Activated naive CD4-positive, alpha-beta T cell treated with anti-CD3 and anti-CD28 coated beads for 36 hours (primary cell): ENCODE data around the gene RHBDF2. TPM values are rescaled to one million over a fixed set of nuclear protein-coding genes. Genes with fewer than 3 reads are reported as not detected.

ENCODE experiments used
- CTCF ChIA-PET: fragments of 350-600 bp; sonication (Branson Sonifier 250); formaldehyde crosslinking; loops from one replicate; lab custom pipeline; 2021; ENCODE audit warnings: antibody characterized with exemption; lab: Charles Lee
- DNase-seq: peaks from one replicate; pipeline ENCODE4 v3.0.0-alpha.2; 2020
- H3K27ac Mint-ChIP-seq: one replicate; pipeline ENCODE4 v1.8.0; 2021; ENCODE audit warnings: mild to moderate bottlenecking, mixed read lengths
- H3K27me3 Mint-ChIP-seq: one replicate; pipeline ENCODE4 v1.8.0; 2021; ENCODE audit warnings: low read depth, mixed read lengths
- H3K36me3 Mint-ChIP-seq: one replicate; pipeline ENCODE4 v1.8.0; 2021; ENCODE audit warnings: low read depth, mixed read lengths
- H3K4me1 Mint-ChIP-seq: one replicate; pipeline ENCODE4 v1.8.0; 2021; ENCODE audit warnings: low read depth, mixed read lengths
- H3K4me3 Mint-ChIP-seq: one replicate; pipeline ENCODE4 v1.8.0; 2021; ENCODE audit warnings: mild to moderate bottlenecking, moderate library complexity, mixed read lengths
- H3K9me3 Mint-ChIP-seq: one replicate; pipeline ENCODE4 v1.8.0; 2021; ENCODE audit warnings: mixed read lengths
- intact Hi-C: fragments of 100-400 bp; cut with micrococcal nuclease; formaldehyde crosslinking; loops from one replicate; pipeline ENCODE4 v1.15.1; 2023
- total RNA-seq, 2 experiments: library from RNA; stranded (reverse); gene quantifications; one replicate each; pipeline ENCODE4 v1.2.3, GENCODE V29; 2021

The RHBDF2 gene
- total RNA-seq, 2 experiments from 2014 or later = 13.3 to 13.4 TPM

DNA sequence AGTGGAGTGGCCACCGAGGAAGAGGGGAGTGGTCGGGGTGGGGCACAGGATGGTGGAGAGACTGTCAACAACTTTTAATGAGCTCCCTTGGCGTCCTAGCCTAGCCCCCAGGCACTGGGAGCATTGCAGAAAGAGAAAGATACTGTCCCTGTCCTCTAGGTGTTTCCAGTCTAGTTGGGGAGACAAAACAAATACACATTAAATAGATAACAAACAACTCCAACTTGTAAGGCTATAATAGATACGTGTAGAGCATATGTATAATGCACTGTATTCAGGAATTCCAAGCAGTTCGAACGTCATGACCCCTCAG lies 47.8 kb downstream of the RHBDF2 start:
- Mint-ChIP-seq H3K9me3 (no peaks in the 10 kb centered on the region), H3K4me3 (peak overlapping the region; percentile 85)
- CTCF ChIA-PET = interaction anchor here (0.8 to 1.6 kb wide), 7 partner anchors 13 to 70 kb away, joined by 3 to 6 read pairs (median 3); partner anchors contain the start of gene AANAT

DNA sequence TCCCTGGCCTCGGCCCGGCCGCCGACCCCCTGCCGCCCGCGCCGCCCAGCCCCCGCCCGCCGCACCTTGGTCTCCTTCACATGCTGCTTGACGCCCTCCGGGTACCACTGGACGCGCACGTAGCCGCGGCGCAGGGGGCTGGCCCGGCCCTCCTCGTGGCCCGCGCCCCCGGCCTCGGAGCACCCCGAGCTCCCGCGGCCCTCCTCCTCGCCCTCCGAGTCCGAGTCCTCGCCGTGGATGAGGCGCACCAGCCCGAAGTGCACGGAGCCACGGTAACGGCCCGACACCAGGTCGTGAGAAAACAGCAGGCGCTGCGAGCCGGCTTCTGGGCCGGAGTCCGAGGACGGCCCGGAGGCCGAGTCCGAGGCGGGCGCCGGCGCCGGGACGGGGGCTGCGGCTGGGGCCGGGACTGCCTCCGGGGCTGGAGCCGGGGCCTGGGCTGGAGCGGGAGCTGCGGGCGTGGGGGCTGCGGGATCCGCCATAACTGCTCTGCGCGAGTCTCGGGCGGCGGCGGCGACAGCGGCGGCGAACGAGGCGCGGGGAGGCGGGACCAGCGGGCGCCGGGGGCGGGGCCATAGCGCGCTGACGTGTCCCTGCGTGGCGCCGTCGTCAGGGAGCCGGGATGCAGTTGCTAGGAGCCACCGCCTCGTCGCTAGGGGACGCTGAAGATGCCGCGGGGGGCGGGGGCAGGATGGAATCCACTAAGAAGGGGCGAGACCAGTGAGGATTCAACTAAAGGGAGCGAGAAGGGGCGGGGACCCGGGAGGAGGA lies 48.4 kb downstream of the RHBDF2 start, which contains the start of gene UBE2O:
TSS of gene UBE2O (minus strand) at position 493 of the 771 bp plus-strand sequence. CDS start at position 482, 11 bp downstream.
- CTCF ChIA-PET = interaction anchor here (1.0 to 1.6 kb wide), 6 partner anchors 11 to 70 kb away, joined by 3 to 5 read pairs (median 3); partner anchors contain the start of gene AANAT
- intact Hi-C loops = loop anchor here (1.0 to 5.0 kb wide), 5 partner anchors 48 to 476 kb away; partner anchors contain the start of genes ACOX1, RHBDF2 and TEN1
- Mint-ChIP-seq H3K9me3 (no peaks in the 10 kb centered on the region), H3K27me3 (no peaks in the 10 kb centered on the region), H3K4me3 (peak within 1 kb of the TSS; percentile 85), H3K4me1 (peaks cover 41% of the 10 kb centered on the region), H3K36me3 (no peaks in the 10 kb centered on the region), H3K27ac (no peak within 1 kb of the TSS)
- DNase-seq = peak; percentile 92

More for the DNA sequence above, 47.8 kb downstream of the RHBDF2 start:
- Mint-ChIP-seq H3K36me3 (no peaks in the 10 kb centered on the region), H3K27me3 (no peaks in the 10 kb centered on the region), H3K4me1 (peaks cover 36% of the 10 kb centered on the region), H3K27ac (no peak overlapping the region)
- intact Hi-C loops = loop anchor here (1.0 to 5.0 kb wide), 5 partner anchors 48 to 476 kb away; partner anchors contain the start of genes ACOX1, RHBDF2 and TEN1
- DNase-seq = no peak

DNA sequence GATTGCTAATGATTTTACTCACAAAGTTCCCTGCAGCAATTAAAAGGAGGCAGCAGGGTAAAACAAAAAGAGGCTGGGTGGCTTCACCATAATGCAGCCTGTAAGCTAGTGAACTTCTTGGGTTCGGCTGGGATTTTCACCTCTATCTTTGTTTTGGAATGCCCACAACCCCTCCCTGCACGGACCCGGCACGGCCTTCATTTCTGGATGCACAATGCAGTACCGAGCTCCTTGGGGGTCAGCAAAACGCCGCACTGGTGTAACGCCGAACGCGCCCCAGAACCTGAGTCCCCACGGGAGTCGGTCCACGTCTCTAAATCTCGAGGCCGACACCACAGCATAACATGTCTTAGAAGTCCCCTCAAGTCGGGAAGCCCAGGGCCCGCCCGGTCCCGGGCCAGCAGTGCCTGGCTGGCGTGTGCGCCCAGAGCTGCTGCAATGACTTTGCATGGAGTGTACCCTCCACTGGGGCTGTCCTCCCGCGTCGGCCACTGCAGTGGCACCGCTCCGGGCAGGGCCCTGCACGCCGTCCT lies 49.0 kb downstream of the RHBDF2 start:
- H3K4me1 Mint-ChIP-seq = peaks cover 48% of the 10 kb centered on the region
- no peak overlapping the region for H3K27ac Mint-ChIP-seq
- no peaks in the 10 kb centered on the region for H3K36me3 Mint-ChIP-seq
- H3K27me3 Mint-ChIP-seq = no peaks in the 10 kb centered on the region
- peak overlapping the region; percentile 85 for H3K4me3 Mint-ChIP-seq
- CTCF ChIA-PET = interaction anchor here (1.0 to 1.6 kb wide), 4 partner anchors 11 to 66 kb away, joined by 3 read pairs; no protein-coding TSS in a partner anchor
- no peak for DNase-seq
- intact Hi-C loops = loop anchor here (2.0 to 5.0 kb wide), 3 partner anchors 69 to 475 kb away; partner anchors contain the start of genes ACOX1 and TEN1
- H3K9me3 Mint-ChIP-seq = no peaks in the 10 kb centered on the region

- no peaks in the 10 kb centered on the region for H3K36me3 Mint-ChIP-seq
- peaks cover 55% of the 10 kb centered on the region for H3K4me1 Mint-ChIP-seq
- no peaks in the 10 kb centered on the region for H3K27me3 Mint-ChIP-seq
- no peak overlapping the region for H3K27ac Mint-ChIP-seq
- intact Hi-C loops = loop anchor here (5.0 kb wide), 2 partner anchors 106 to 474 kb away; partner anchors contain the start of genes ACOX1 and TEN1
- H3K4me3 Mint-ChIP-seq = peak overlapping the region; percentile 85
- no peak for DNase-seq
- CTCF ChIA-PET = interaction anchor here (1.0 to 1.5 kb wide), 3 partner anchors 12 to 65 kb away, joined by 3 read pairs; no protein-coding TSS in a partner anchor
- no peaks in the 10 kb centered on the region for H3K9me3 Mint-ChIP-seq
Measured at GRCh38 chr17:76451506-76451905, 49.7 kb downstream of the RHBDF2 start.

DNA sequence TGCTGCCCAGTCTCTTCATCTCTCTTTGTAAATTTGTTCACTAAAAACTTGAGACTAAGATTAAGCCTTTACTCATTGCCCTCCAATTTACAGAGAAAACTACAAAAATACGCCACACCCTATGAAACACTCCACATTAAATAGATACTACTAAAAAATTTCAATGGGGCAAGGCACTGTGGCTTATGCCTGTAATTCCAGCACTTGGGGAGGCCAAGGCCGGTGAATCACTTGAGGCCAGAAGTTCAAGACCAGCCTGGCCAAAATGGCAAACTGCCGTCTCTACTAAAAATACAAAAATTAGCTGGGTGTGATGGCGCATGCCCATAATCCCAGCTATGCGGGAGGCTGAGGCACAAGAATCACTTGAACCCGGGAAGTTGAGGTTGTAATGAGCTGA lies 52.1 kb downstream of the RHBDF2 start:
- H3K36me3 Mint-ChIP-seq = no peaks in the 10 kb centered on the region
- peaks cover 78% of the 10 kb centered on the region for H3K4me1 Mint-ChIP-seq
- no peak for DNase-seq
- CTCF ChIA-PET = interaction anchor here (0.6 to 1.6 kb wide), 5 partner anchors 10 to 468 kb away, joined by 3 to 7 read pairs (median 3); no protein-coding TSS in a partner anchor
- no peaks in the 10 kb centered on the region for H3K27me3 Mint-ChIP-seq
- no peak overlapping the region for H3K27ac Mint-ChIP-seq
- no peak overlapping the region for H3K4me3 Mint-ChIP-seq
- H3K9me3 Mint-ChIP-seq = no peaks in the 10 kb centered on the region
- intact Hi-C loops = no loop called here

DNA sequence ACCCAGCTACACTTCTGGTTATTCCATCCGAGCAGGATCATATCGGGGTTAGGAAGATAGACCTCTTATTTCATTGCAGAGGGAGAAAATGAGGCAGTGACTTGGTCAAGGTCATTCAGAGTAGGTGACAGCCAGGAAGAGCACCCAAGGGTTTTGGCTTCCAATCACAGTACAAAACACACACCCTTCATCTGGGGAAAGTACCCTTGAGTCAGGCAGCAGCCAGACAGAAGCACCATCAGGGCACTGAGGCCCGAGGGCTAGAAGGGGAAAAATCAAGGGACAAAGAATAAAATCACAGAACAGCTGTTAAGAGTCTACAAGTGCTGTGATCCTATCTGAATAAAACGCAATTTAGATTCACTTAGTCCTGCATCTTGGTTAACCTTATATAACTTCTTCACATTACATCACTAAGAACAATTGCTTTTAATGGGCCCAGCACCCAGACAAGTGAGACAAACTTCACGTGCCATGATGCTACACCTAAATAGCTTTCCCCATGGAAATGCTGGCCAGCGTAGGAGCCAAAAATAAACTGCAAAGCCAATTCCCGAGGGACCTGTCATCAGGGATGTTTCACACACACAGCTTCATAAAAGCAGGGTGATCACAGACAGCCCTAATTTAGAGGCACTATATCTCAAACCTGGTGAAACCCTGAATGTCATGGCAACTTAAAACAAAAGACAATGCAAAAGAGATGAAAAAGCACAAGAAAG lies 53.1 kb downstream of the RHBDF2 start:
- CTCF ChIA-PET = interaction anchor here (0.8 to 1.6 kb wide), 4 partner anchors 10 to 50 kb away, joined by 3 to 6 read pairs (median 3); no protein-coding TSS in a partner anchor
- Mint-ChIP-seq H3K9me3 (no peaks in the 10 kb centered on the region), H3K27me3 (no peaks in the 10 kb centered on the region), H3K4me3 (no peak overlapping the region), H3K4me1 (peaks cover 83% of the 10 kb centered on the region), H3K27ac (no peak overlapping the region), H3K36me3 (no peaks in the 10 kb centered on the region)
- DNase-seq = peak; percentile 52
- intact Hi-C loops = loop anchor here (1.0 kb wide), 1 partner anchor 40 kb away; no protein-coding TSS in a partner anchor

DNA sequence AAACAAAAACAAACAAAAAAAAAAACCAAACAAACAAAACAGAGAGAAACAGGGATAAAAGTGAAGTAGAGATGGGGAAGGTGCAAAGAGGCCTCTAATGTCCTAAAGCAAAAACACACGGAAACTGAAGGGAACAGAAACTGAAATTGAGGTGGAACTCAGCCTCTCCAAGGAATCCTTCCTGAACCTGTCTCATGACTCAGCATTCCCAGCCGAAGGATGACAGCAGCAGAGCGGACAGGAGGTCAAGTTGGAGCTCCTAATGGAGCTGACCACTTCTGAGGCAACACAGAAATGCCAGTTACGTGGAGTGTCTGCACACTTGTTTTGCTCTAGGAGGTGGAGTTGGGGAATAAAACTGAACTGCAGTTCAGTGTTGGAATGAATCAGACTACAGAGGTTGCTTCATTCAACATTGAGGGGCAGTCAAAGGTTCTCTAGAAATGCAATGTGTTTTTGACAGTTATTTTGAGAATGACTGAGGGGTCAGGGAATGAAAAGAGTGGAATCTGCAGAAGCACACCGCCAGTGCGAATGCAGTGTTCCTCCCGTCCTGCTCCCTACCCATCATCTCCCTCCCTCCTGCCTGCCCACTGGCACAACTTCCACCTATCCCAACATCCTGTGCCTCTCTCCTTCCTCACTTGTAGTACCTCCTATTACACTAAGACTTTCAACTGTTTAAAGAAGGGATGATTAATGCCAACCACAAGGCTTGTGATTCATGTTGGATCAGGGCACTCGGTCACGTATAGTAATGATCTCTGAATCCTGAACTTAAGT lies 54.6 kb downstream of the RHBDF2 start:
- intact Hi-C loops = no loop called here
- DNase-seq = no peak
- no peak overlapping the region for H3K27ac Mint-ChIP-seq
- no peak overlapping the region for H3K4me3 Mint-ChIP-seq
- CTCF ChIA-PET = interaction anchor here (0.6 to 1.5 kb wide), 3 partner anchors 38 to 59 kb away, joined by 4 to 5 read pairs (median 4); no protein-coding TSS in a partner anchor
- H3K36me3 Mint-ChIP-seq = no peaks in the 10 kb centered on the region
- H3K27me3 Mint-ChIP-seq = no peaks in the 10 kb centered on the region
- H3K4me1 Mint-ChIP-seq = peaks cover 85% of the 10 kb centered on the region
- no peaks in the 10 kb centered on the region for H3K9me3 Mint-ChIP-seq

- Mint-ChIP-seq H3K36me3 (no peaks in the 10 kb centered on the region), H3K4me1 (peaks cover 78% of the 10 kb centered on the region), H3K9me3 (no peaks in the 10 kb centered on the region), H3K4me3 (no peak overlapping the region), H3K27me3 (no peaks in the 10 kb centered on the region), H3K27ac (no peak overlapping the region)
- CTCF ChIA-PET = interaction anchor here (0.6 to 1.5 kb wide), 6 partner anchors 21 to 130 kb away, joined by 3 to 5 read pairs (median 4); partner anchors contain the start of gene AANAT
- no peak for DNase-seq
- intact Hi-C loops = no loop called here
Measured at GRCh38 chr17:76445697-76446448, 55.4 kb downstream of the RHBDF2 start.

- no peak overlapping the region for H3K4me3 Mint-ChIP-seq
- H3K36me3 Mint-ChIP-seq = no peaks in the 10 kb centered on the region
- H3K9me3 Mint-ChIP-seq = no peaks in the 10 kb centered on the region
- no peak for DNase-seq
- H3K4me1 Mint-ChIP-seq = peaks cover 69% of the 10 kb centered on the region
- H3K27ac Mint-ChIP-seq = no peak overlapping the region
- CTCF ChIA-PET = interaction anchor here (1.0 to 1.5 kb wide), 3 partner anchors 22 to 47 kb away, joined by 4 to 9 read pairs (median 4); partner anchors contain the start of gene AANAT
- H3K27me3 Mint-ChIP-seq = no peaks in the 10 kb centered on the region
- intact Hi-C loops = no loop called here
Measured at GRCh38 chr17:76444518-76445311, 56.5 kb downstream of the RHBDF2 start.
